ENCODE data around the gene FBXO47.
A peak's percentile ranks its signal among the peaks of the same experiment; 100 is the strongest.
"Not testable (repeated sequence)": the region's sequence is repeated elsewhere in the genome, so short reads cannot be mapped to it uniquely, and the experiment has no call there.

Gene FBXO47

DNA sequence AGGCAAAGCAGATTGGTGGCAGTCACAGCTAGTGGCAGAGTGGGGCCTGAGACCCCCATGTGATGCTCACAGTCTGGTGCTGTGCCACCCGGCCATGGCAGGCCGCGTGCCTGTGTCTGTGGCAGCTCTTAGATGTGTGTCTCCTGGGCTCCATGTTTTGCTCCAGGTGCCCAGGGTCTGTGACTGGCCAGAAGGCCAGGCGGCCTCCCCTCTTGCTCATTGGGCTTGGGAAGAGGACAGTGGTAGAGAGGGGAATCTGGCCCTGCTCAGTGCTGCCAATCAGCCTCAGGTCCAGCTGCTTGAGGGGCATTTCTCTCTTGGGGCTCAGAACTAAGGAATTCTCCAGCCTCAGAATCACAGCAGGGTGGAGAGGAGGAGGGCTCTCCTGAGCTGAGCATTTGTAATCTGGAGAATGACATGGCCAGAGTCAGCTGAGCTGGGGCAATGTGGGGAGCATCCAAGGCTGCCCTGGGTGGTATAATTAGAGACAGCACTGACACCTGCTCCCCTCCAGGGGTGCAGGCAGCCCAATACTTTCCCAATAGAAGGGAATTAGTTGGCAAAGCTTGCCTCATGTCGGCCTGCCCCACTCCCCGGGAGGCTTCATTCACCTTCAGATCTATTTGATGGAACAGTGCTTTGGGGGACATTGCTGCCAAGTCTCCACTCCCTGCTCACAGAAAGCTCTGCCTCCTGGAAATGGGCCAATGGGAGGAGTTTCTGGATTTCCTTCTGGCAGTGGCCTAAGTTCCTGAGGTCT is 44.5 kb downstream of the FBXO47 start:
- peak; percentile 35 for DNase-seq (ENCODE audit: low read depth)

- DNase-seq (ENCODE audit: low read depth) = no peak
Measured at GRCh38 chr17:38921756-38922411, 45.3 kb downstream of the FBXO47 start.

- DNase-seq (ENCODE audit: low read depth) = no peak
Measured at GRCh38 chr17:38920374-38921291, 46.6 kb downstream of the FBXO47 start.

- no peak for DNase-seq (ENCODE audit: low read depth)
Measured at GRCh38 chr17:38919316-38920078, 47.7 kb downstream of the FBXO47 start.

- DNase-seq (ENCODE audit: low read depth) = no peak
Measured at GRCh38 chr17:38918916-38919315, 48.3 kb downstream of the FBXO47 start.

GRCh38 chr17:38918129-38918913 is 48.9 kb downstream of the FBXO47 start:
- DNase-seq (ENCODE audit: low read depth) = no peak

GRCh38 chr17:38917259-38917658 is 49.9 kb downstream of the FBXO47 start:
- DNase-seq (ENCODE audit: low read depth) = no peak

DNA sequence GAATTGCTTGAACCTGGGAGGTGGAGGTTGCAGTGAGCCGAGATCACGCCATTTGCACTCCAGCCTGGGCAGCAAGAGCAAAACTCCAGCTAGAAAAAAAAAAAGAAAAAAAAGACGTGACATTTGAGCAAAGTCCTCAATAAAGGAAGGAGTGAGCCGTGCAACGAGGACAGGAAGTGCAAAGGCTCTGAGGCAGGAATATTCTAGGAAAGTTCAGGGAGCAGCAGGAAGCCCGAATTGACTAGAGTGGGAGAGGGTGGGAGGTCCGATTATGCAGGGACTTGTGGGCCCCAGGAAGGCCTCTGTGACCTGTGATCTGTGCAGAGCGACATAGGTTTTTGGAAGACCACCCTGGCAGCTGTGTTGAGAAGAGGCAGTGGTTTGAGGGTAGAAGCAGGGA is 50.4 kb downstream of the FBXO47 start:
- DNase-seq (ENCODE audit: low read depth) = no peak

DNA sequence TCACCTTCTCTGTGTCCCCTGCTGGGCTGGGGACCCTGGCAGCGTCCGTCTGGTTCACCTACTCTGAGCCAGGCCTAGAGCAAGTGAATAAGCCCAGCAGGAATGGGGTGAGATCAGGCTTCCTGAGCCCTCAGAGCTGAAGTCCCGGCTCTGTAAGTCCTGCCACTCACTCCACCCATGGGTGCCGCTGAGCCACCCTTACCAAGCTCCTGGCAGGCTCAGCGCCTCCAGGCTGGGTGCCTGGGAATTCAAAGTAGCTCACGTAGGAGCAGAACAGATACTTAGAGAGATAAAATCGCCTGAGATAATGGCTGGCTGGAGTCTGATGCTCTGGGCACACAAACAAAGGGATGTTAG is 51.6 kb downstream of the FBXO47 start:
- no peak for DNase-seq (ENCODE audit: low read depth)

- DNase-seq (ENCODE audit: low read depth) = no peak
Measured at GRCh38 chr17:38914741-38915638, 52.2 kb downstream of the FBXO47 start.

DNA sequence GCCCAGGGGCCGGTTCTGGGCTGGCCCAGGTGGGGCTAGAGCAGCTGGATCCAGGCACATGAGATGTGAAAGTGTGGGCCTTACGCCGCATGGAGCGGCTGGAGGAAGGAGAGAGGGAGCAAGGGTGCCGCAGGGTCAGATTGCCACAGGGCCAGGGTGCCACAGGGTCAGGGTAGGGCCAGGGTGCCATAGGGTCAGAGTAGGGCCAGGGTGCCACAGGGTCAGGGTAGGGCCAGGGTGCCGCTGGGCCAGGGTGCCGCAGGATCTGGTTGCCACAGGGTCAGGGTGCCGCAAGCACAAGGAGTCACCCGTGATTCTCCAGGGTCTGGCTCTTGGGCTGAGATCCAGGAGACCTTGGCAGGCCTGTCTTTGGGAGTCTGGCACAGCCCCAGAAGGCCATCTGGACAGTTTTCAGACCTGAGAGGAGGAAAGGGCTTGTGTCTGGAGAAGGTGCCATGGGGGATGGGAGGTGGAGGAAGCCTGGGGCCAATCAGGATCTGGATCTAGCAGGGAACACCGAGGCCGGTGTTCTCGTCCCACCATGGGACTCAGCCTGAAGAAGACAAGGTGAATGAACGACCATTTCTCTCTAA is 54.9 kb downstream of the FBXO47 start:
- peak; percentile 27 for DNase-seq (ENCODE audit: low read depth)

GRCh38 chr17:38911731-38912081 is 55.5 kb downstream of the FBXO47 start:
- DNase-seq (ENCODE audit: low read depth) = not testable (repeated sequence)

DNA sequence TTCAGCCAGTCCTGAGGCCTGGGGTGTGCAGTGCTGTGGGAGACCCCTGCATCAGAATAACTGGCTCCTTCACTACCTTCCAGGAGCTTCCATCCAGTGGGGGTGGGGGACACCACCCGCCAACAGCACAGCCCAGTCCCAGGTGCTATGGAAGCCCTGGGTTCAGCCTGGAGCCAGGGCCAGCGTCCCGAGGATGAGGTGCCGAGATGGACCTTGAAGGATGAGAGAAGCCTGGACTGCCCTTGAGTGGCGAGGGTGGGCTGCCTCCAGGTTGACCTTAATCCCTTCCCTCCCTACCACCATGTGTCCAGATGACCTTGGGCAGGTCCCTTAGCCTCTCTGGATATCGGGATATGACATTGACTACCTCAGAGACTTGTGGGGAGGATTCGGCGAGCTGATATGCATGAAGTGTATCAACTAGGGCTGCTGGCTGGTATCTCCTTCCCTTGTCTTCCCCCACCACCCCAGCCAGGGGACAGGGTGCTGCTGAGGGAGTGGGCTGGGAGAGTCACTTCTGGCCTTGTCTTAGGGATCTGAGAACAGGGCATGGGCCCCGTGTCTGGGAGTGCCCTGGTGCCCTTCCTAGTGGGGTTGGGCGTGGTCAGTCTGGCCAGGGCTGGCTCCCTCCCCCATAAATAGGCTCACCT is 56.0 kb downstream of the FBXO47 start:
- no peak for DNase-seq (ENCODE audit: low read depth)

DNA sequence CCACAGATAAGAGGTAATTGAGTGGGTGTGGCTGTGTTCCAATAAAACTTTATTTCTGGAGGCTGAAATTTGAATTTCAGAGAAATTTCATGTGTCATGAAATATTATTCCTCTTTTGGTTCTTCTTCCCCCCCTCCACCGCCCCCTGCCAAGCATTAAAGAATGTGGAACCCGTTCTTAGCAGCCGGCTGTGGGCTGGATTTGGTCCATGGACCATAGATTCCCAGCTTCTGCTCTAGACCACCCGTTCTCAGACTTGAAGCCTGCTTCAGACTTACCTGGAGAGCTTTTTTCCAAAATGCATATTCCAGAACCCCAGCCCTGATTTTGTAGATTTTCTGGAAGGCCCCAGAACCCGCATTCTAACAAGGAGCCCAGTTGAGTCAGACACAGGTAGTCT is 56.9 kb downstream of the FBXO47 start:
- no peak for DNase-seq (ENCODE audit: low read depth)

DNA sequence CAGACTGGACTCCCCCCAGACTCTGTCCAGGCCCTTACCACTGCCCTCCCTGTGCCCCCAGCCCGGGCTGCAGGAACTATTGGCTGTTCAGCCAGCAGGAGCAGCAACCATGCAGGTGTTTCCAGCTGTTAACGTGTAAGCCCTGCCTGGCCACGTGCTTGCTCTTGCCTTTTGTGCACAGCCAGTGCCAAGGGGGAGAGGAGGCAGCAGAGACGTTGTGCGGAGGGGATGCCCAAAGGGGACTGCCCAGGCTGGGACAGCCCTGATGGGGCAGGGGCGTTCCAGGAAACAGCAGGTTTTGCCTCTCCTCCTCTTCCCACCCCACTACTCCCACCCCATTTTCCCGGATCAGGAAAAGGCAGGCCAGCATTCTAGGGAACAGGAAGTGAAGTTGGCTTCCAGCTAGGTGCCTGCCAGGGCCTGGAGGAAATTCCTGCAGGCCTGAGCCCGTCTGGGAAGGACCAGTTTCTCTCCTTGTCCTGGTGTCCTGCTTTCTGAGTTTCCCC is 58.5 kb downstream of the FBXO47 start:
- no peak for DNase-seq (ENCODE audit: low read depth)

DNA sequence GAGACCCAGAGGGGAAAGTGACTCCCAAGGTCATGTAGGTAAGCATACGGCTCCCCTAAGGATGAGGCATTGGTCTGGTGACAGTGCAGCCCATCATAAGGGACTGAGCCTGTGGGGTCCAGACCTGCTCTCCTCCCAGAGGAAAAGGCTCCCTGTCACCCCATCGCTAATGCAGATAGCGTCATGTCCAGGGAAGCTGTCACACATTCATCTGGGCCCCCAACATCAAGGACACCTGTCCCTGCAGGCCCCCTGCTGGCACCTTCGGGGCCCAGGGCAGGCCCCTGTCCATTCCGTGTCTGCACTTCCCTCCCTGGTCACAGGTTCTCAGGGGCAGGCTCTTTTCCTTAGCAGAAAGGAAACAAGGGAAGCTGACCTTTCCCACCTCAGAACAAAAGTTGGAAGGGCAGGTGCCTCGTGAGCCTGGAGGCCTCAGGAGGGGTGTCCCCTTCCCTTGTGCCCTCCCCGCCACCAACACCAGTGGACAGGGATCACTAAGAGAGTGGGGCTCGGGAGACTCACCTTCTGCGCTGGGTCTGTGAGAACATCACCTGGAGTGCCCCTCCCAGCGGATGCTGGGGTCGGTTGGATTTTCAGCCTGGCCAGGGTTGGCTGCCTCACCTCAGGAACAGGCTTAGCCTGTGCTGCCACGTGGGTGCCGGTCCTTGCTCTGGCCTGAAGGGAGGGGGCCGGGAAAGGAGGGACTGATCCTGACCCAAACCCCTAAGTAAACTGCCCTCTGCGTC is 59.1 kb downstream of the FBXO47 start:
- no peak for DNase-seq (ENCODE audit: low read depth)

DNA sequence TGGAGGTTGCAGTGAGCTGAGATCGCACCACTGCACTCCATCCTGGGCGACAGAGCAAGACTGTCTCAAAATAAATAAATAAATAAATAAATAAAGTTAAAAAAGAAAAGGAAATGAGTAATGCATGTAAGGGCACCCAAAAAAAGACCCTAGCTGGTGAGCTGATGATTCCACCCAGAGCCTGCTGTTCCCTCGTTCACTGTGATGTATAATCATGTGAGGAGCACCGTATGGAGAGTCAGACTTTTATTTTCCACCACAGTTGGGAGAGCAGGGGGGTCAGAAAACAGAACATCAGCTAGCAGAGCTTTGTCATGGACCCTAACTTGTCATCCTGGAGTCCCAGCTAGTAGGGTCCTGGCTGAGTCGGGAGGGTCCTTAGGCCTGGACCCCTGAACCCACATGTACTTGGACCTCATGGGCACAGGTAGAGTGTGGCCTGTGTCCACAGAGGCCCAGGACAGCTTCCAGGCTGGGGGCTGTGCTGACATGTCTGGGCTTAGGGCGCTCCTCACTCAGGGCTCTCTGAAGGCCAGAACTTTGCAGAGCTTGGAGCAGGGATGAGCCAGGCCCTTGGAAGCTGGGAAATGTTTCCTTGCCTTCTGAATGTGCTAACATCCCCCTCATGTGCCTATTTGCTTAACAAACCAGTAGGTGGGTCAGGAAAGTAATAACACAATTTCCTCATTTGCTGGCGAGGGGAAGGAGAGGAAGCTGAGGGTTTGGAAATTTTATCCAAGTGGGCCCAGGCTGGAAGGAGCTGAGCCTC is 60.6 kb downstream of the FBXO47 start:
- no peak for DNase-seq (ENCODE audit: low read depth)

DNA sequence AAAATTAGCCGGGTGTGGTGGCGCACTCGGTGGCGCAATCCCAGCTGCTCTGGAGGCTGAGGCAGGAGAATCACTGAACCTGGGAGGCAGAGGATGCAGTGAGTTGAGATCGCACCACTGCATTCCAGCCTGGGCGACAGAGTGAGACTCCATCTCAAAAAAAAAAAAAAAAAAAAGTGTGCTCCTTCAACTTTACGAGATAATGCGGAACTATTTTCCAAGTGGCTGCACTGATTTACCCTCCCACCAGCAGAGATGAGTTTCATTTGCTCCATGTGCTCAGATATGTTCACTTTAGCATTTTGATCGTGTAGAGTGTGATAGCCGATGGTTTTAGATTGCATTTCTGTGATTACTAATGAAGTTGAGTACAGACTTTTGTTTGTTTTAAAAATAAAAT is 61.8 kb downstream of the FBXO47 start:
- DNase-seq (ENCODE audit: low read depth) = no peak

All from GM04504 (cell line).